Skin epidermis (tissue), 12 donors: ENCODE data around the gene C3orf20.

Source experiments
- H3K27ac ChIP-seq, 21 experiments: fragments of 200-600 bp; sonication (generic) in 11 of 21; one replicate each; pipeline ENCODE4 v1.5.0; 2020; ENCODE audit warnings: mild to moderate bottlenecking in 3 of 21, inconsistent platforms in 2 of 21, moderate library complexity in 2 of 21
- H3K4me3 ChIP-seq, 7 experiments: fragments of 200-600 bp; sonication (generic) in 2 of 7; one replicate each; pipeline ENCODE4 v1.5.0; 2020; ENCODE audit warnings: inconsistent platforms in 2 of 7, mild to moderate bottlenecking in 2 of 7, moderate library complexity in 1 of 7

C3orf20 gene

DNA sequence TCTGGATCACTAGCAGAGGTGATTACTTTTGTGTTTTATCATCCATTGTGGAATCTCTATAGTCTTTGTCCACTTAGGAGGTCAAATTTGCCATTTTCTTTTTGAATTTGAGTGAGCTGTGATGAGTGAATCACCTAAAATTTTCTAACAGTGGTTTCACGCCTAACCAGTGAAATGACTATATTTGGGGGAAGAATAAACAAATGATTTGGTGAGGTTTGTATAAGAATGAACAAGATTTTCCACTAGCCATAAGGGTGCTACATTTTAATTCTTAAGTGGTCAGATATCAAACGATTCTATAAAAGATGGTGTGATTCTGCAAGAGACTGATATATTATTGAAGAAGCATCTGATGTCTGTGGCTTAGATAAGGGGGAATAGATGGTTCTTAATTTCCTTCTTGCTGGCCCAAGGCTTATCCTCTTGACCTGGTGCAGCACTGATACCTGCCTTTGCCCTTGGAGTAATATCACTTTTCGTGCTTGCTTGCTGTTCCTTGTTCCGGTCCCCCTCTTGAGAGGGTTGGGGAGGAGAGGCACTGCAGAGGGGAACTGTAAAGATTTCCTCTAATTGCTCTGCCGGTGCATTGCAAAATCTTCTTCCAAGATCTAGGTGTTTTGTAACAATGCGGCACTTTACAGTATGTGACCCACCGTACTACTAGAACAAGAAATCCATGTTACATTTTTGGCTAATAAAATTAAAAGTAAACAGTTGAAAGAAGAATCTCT lies 14.5 kb downstream of the C3orf20 start:
- Histone ChIP-seq H3K27ac (no peak overlapping the region), H3K4me3 (no peak overlapping the region)

DNA sequence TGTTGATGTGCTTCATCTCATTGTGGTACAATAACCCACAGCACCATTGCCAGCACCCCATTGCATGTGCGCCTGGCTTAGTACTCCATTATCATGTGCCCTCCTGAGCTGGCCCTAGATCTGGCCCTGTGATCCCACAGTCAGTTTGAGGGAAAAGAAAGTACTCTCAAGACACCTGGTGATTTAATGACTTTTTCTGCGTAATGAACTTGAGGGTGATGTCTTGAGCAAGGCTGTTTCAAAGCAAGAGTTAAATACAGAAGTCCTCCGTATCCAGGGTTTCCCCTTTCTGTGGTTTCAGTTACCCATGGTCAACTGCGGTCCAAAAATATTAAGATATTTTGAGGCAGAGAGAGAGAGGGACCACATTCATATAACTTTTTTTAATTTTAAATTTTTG lies 16.3 kb downstream of the C3orf20 start:
- no peak overlapping the region for H3K4me3 ChIP-seq
- no peak overlapping the region for H3K27ac ChIP-seq

DNA sequence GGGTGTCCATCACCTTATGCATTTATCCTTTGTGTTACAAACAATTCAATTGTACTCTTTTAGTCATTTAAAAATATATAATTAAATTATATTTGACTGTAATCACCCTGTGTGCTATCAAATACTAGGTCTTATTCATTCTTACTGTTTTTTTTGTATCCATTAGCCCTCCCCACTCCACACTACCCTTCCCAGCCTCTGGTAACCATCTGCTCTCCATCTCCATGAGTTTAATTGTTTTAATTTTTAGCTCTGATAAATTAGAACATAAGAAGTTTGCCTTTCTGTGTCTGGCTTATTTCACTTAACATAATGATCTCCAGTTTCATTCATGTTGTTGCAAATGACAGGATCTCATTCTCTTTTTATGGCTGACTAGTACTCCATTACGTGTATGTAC lies 16.8 kb downstream of the C3orf20 start:
- H3K4me3 ChIP-seq, result no peak overlapping the region

DNA sequence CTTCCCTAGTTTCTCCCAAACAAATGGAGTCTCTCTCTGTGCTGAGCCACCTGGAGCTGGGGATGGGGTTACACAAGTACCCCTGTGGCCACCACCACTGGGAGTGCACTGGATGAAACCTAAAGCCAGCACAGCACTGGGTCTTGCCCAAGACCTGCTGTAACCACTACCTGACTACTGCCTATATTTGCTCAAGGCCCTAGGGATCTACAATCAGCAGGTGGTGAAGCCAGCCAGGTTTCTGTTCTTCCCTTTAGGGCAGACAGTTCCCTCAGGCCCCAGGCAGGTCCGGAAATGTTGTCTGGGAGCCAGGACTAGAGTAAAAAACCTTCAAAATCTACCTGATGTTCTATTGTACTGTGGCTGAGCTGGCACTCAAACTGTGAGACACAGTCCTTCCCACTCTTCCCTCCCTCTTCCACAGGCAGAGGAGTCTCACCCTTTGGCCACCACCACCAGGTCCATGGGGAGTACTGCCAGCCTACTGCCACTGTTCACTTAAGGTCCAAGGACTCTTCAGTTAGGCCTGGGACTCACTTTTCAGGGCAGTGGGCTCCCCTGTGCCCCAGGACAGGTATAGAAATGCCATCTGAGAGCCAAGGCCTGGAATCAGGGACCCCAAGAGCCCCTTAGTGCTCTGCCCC lies 23.8 kb downstream of the C3orf20 start:
- Histone ChIP-seq H3K4me3 (no peak overlapping the region), H3K27ac (no peak overlapping the region)

More for the DNA sequence above, 16.8 kb downstream of the C3orf20 start:
- no peak overlapping the region for H3K27ac ChIP-seq

DNA sequence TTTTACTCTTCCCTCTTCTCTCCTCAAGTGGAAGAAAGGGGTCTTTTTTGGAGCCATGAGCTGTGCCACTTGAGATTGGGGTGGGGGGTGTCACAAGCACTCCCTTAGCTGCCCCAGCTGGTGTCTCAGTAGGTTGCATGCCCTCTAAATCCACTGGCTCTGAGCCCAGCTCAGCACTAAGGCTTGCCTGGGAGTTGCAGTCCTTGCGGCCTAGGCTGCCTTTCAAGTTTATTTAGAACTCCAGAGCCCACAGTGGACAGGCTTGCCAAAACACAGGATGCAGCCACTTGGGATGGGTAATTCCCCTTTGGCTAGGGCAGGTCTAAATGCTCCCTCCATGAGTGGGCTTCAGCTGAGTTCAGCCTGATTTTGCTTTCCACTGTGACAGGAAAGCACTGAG lies 24.7 kb downstream of the C3orf20 start:
- Histone ChIP-seq H3K27ac (no peak overlapping the region), H3K4me3 (no peak overlapping the region)

DNA sequence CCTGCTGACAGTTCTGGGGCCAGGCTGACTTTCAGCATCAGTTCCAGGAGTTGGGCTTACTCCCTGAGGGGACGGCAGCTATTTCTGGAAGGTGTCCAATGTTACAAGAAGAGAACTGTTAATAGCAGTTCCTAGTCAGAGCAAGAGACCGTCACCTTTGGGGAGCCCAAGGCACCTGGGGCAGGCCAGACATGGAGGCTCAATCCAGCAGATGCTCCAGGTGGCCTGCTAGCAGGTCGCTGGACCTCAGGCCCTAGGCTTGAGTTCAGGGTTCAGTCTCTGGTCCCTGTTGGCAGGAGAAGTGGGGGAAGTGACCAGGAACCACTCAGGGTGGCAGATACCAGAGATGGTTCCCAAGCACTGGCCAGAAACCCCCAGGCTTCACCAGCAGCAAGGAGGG lies 25.9 kb downstream of the C3orf20 start:
- H3K4me3 ChIP-seq, result no peak overlapping the region
- H3K27ac ChIP-seq, result no peak overlapping the region

DNA sequence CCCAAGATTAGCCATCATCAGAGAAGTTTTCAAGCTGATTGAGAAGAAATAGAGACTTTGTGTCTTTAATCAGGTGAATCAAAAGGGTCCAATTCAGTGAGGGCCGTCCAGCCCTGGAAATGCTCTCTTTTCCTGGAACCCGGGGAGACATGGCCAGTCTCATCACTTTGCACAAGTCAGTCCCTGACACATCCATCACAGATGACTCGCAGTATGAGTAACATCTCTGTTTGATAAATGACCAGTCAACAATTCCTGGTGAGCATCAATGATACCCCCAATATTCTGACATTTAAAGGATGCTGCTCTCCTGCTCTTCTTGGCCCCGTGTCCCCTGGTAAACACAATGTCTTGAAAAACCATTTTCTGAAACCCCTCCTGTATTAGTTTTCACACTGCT lies 26.7 kb downstream of the C3orf20 start:
- no peak overlapping the region for H3K4me3 ChIP-seq
- H3K27ac ChIP-seq, result no peak overlapping the region

DNA sequence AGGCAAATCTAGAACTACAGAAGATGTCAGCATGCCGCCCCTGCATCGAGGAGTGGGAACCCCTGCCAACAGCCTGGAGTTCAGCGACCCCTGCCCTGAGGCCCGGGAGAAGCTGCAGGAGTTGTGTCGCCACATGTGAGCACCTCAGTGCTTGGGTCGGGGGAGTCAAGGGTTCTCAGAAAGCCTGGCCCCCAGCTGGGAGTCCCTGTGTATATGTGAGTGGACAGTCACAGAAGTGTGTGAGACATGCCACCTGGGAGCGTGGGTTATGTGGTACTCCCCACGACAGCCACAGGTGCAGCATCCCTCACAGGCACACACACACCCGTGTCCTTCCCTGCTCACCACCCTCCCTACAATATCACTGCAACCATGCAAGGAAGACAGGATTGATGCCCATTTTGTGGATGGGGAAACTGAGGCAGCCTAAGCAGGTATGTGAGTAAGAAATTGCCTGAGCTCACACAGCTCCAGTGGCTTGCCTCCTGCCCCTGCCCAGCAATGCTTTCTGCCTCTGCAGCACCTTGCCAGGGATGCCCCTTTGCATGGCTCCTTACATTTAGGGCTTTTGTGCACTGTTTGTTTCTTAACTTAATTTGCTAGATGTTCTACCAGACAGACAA lies 28.3 kb downstream of the C3orf20 start:
- no peak overlapping the region for H3K27ac ChIP-seq

DNA sequence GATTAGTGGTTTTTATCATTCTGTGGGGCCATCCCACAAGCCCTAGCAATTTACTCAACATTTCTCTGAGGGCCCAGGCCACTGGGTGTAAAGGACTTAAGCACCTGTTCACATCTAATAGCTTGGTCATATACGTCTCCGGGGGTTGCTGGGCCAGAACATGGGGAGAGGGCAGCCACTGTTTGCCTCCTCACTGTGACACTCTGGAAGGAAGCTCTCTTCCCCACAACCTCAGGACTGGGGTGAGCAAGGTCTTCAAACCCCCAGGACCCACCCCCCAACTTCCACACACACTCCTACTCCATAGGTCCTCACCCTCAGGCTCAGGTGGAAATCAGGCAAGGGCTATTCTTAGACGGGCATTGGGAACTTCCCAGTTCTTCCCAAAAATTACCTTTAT lies 28.9 kb downstream of the C3orf20 start:
- H3K4me3 ChIP-seq, result no peak overlapping the region
- H3K27ac ChIP-seq, result no peak overlapping the region

More for the DNA sequence above, 28.3 kb downstream of the C3orf20 start:
- H3K4me3 ChIP-seq, result no peak overlapping the region

DNA sequence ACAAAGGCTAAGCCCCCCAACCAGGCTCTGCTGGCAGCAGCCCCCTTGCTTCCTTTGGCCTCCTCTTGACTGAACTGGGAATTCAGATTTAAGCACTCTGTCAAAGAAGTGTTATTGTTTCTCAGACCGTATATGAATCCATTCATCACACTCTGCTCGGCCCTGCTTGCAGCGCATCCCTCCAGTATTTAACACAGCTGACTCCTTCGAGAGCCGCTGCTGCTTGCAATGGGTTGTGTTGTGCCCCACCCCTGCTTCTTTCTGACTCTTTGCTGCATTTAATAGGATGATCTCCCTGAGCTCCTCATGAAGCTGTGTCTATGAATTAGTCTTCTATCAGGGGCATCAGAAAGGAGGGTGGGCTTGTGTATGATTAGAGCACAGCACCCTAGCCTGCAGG lies 31.2 kb downstream of the C3orf20 start:
- Histone ChIP-seq H3K27ac (no peak overlapping the region), H3K4me3 (no peak overlapping the region)

DNA sequence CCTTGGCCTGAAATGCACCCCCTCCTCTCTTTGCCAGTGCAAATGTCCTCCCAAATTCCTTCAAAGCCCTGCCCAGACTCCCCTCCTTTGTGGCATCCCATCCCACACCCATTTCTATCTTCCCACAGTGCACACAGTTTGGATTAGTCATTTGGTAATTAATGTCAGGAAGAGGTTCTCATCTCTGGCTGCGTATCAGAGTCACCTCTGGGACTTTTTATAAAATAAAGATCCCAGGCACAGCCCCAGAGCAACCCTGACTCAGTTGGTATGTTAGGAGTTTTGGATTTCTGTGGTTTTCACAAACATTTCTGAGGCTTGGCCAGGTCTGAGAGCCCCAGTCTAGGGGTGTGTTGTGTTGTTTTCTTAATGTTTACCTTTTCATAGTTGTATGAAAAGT lies 41.6 kb downstream of the C3orf20 start:
- Histone ChIP-seq H3K4me3 (no peak overlapping the region), H3K27ac (no peak overlapping the region)

DNA sequence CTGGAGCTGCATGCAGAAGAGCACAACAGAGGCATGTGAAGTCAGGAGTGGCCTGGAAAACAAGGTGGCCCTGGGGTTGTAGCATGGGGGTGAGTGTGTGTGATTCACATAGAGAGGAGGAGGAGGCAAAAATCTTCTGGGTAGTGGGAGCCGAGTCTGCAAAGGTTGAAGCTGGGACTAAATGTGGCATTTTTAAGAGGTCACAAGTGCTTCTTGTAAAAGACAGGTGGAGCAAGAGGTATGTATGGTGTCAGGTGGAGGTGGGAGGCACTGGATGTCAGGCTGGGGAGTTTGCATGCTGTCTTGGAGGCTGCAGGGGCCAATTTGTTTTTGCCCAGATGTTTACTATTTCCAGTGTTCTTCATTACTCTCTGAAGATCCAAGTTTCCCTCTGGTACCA lies 42.4 kb downstream of the C3orf20 start:
- no peak overlapping the region for H3K4me3 ChIP-seq

DNA sequence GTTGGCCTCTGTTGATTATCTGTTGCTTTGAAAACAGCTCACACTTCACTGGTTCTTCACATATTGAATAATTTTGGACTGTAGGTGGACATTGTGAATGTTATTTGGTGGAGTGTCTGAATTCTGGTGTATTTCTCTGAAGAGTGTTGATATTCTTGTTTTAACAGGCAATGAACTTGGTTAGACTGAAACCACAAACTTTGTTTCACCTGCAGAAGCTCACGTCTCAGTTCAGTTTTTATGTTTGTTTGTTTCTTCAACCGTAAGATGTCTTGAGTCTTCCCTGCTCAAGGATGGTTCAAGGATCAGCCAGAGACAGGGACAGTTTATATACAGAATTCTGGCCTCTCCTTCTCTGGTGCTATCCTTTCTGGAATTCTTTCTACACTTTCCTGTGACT lies 43.6 kb downstream of the C3orf20 start:
- H3K4me3 ChIP-seq, result no peak overlapping the region
- no peak overlapping the region for H3K27ac ChIP-seq

More for the DNA sequence above, 42.4 kb downstream of the C3orf20 start:
- H3K27ac ChIP-seq, result no peak overlapping the region

DNA sequence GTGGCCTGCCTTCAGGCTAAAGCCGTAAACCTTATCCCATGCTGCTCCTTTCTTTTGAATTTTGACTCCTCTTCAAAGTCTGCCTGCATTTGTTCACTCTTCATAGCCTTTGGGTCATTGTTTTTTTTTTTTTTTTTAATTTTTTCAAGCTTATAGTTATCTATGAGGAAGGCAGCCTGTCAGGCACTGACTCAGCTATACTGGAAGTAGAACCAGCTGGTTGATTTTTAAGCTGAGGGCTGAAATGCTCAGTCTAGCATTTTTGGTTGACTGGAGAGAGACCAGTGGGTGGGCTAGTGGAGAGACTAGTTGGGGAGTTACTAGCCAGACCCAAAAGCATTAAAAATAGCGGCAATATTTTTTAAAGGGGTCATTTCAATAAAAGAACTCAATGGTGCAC lies 44.1 kb downstream of the C3orf20 start:
- Histone ChIP-seq H3K4me3 (no peak overlapping the region), H3K27ac (no peak overlapping the region)

DNA sequence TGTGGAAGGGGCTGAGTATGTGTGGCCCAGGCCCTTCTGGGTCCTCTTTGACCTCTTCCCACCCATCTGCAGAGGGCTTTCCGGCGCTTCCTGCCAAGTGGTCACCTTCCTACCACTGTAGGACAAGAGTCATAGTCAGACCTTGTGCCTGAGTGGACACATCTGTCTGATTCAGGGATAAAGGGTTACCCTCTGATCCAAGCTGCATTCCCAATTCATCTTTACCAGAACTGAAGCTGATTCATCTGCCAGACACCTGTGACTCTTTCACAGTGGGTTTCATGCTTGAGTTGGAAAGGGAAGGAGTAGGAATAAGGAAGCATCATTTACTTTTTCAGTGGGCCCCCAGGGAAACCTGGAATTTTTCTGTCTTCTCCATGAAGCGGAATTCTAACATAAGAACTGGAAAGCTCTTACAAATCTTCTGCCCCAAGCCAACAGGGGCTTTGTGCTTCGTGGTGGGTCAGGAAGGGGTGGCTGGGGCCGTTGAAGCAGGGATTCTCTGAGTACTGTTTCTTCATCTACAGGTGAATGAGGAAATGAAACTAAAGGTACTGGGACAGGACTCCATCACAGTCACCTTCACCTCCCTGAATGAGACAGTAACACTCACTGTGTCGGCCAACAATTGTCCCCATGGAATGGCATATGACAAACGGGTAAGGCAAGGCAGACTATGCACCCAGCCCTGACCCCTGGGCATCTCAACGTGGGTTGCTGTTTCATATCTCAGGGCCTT lies 46.4 kb downstream of the C3orf20 start:
- Histone ChIP-seq H3K4me3 (no peak overlapping the region), H3K27ac (no peak overlapping the region)

DNA sequence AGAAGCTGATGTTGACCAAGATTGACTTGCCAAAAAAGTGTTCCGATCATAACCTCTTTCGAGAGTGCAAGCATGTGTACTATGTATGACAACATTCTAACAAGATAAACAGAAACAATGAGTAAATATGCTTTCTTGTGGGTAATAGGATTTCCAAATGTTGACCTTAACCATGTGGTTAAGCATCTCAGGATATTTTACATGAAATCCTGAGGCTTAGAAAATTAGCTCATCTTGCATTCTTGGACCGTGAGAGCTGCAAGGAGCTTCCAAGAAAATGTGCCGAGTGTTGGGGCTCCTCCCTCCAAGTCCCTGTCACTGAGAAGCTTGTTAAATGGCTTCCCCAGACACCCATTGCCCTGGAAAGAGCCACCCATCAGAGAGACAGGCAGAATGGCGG lies 50.1 kb downstream of the C3orf20 start:
- Histone ChIP-seq H3K4me3 (no peak overlapping the region), H3K27ac (no peak overlapping the region)

DNA sequence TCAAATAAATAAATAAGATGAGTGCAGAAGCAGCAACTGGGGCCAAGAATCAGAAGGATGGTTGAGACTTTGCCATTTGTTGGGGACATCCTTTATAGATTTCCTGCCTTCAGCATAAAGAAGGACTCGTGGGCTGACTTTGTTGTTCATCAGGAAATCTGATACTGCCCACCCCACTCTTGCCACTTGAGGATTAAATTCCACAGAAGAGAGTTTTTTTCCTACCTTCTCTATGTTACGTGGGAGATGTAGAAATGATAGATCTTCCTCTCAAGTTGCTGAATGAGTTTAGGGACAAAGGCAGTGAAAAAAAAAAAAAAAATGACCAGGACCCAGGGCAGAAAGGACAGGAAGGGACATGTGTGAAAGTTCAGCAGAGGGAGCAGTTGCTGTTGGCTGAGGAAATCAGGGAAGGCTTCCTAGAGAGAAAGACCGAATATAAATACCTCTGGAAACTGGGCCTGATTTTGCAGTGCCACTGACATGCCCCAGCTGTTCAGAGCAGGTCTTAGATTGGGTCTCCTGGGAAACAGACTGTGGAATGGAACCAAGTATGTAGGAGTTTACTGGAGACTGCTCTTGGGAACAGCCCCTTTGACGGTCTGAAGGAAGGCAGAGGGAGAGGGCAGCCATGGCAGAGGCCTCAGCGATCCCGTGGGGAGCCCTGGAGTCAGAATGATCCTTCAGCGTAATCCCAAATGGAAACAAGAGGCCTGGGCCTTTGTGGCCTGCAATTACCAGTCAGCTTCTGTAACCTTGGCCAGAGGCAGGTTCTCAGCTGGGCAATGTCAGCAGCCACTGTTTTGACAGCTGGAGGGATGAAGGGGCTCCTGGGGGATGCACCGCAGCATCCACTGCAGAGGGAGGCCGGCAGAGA lies 50.9 kb downstream of the C3orf20 start:
- no peak overlapping the region for H3K4me3 ChIP-seq
- no peak overlapping the region for H3K27ac ChIP-seq

DNA sequence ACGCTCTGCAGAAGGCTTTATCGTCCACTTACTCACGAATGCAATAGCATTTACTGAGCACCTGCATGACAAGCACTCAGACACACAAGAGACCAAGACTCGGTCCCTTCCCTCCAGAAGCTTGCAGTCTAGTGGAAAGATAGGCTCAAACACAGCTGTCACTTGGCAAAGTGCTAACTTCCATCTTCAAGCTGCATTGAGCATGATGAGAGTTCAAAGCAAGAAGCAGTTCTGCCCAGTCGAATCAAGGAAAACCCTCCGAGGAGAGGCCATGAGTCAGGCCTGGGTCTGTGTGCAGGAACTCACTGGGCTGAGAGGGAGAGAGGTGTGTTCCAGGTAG lies 51.5 kb downstream of the C3orf20 start:
- no peak overlapping the region for H3K4me3 ChIP-seq
- no peak overlapping the region for H3K27ac ChIP-seq

DNA sequence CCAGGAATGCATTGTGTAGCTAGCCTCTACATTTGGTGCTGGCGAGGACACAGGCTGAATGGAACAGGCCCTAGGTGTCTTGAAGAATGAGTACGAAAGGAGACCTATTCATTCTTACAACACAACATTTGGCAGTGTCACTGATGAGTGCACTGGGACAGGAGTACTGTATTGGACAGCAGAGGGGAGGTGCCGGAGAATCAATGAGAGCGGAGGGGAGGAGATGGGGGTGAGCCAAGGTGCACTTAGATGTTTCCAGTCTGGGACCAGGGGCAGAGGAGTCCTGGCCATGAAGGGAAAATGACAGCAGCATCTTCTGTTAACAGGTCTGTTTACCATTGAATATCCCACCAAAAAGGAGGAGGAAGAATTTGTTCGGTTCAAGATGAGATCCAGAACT lies 53.2 kb downstream of the C3orf20 start:
- Histone ChIP-seq H3K27ac (no peak overlapping the region), H3K4me3 (no peak overlapping the region)
